CD4-positive, alpha-beta T cell (primary cell): ENCODE data around the gene GNA15. TPM values are rescaled to one million over a fixed set of nuclear protein-coding genes. Genes with fewer than 3 reads are reported as not detected.
A peak's percentile ranks its signal among the peaks of the same experiment; 100 is the strongest.
"Not testable (repeated sequence)": the region's sequence is repeated elsewhere in the genome, so short reads cannot be mapped to it uniquely, and the experiment has no call there.

ENCODE experiments used
- ATAC-seq: fragments of 200-7000 bp; cut with Tn5 transposase; one replicate; pipeline ENCODE4 v1.10.0; 2022; ENCODE audit warnings: mild to moderate bottlenecking; ENCODE audit not compliant: poor library complexity
- CTCF ChIA-PET: fragments of 350-600 bp; sonication (Branson Sonifier 250); formaldehyde crosslinking; loops from one replicate; lab custom pipeline; 2021; ENCODE audit warnings: antibody characterized with exemption, inconsistent platforms; lab: Charles Lee
- POLR2A ChIA-PET: fragments of 350-600 bp; sonication (Branson Sonifier 250); formaldehyde crosslinking; loops from one replicate; lab custom pipeline; 2021; ENCODE audit warnings: antibody characterized with exemption, inconsistent platforms; lab: Charles Lee
- DNase-seq, 14 experiments: peaks; one replicate each; pipeline ENCODE4 v3.0.0-alpha.2; 2013 to 2020; ENCODE audit warnings: mixed read lengths in 2 of 14
- H3K27ac ChIP-seq, 2 donors: one replicate each; pipeline versions ENCODE4 v1.5.1 to v1.7.0; 2013; ENCODE audit warnings: low read length in 2 of 2, low read depth in 1 of 2, mild to moderate bottlenecking in 1 of 2
- H3K27me3 ChIP-seq, 2 experiments: 1 replicate in 1 of 2; 2 replicates in 1 of 2; pipeline versions ENCODE4 v1.6.1 to v1.7.0; 2013; ENCODE audit warnings: low read length in 2 of 2, control low read depth in 1 of 2, mild to moderate bottlenecking in 1 of 2, moderate library complexity in 1 of 2; ENCODE audit not compliant: insufficient read depth in 2 of 2, control insufficient read depth in 1 of 2
- H3K36me3 ChIP-seq: one replicate; pipeline ENCODE4 v1.6.1; 2013; ENCODE audit warnings: low read length, control low read depth; ENCODE audit not compliant: insufficient read depth
- H3K4me1 ChIP-seq: one replicate; pipeline ENCODE4 v1.6.1; 2013; ENCODE audit warnings: low read length, control low read depth; ENCODE audit not compliant: insufficient read depth
- H3K4me3 ChIP-seq: one replicate; pipeline ENCODE4 v1.5.1; 2013; ENCODE audit warnings: mild to moderate bottlenecking, low read length, moderate library complexity
- H3K9me3 ChIP-seq, 2 experiments: 1 replicate in 1 of 2; 2 replicates in 1 of 2; pipeline versions ENCODE4 v1.6.1 to v1.7.0; 2013; ENCODE audit warnings: low read length in 2 of 2, mild to moderate bottlenecking in 2 of 2, control low read depth in 1 of 2, moderate library complexity in 1 of 2; ENCODE audit not compliant: control insufficient read depth in 1 of 2, insufficient read depth in 1 of 2
- H3K27ac Mint-ChIP-seq: one replicate; pipeline ENCODE4 v1.8.0; 2020; ENCODE audit warnings: mixed read lengths
- H3K27me3 Mint-ChIP-seq: one replicate; pipeline ENCODE4 v1.8.0; 2021; ENCODE audit warnings: mixed read lengths
- H3K36me3 Mint-ChIP-seq: one replicate; pipeline ENCODE4 v1.8.0; 2021; ENCODE audit warnings: low read depth, mixed read lengths
- H3K4me1 Mint-ChIP-seq: one replicate; pipeline ENCODE4 v1.8.0; 2021; ENCODE audit warnings: low read depth, mixed read lengths
- H3K4me3 Mint-ChIP-seq: one replicate; pipeline ENCODE4 v1.8.0; 2020; ENCODE audit warnings: mild to moderate bottlenecking, mixed read lengths
- H3K9me3 Mint-ChIP-seq: one replicate; pipeline ENCODE4 v1.8.0; 2020; ENCODE audit warnings: mixed read lengths
- CTCF ChIP-seq: fragments of 200-600 bp; IDR thresholded peaks from one replicate; pipeline ENCODE4 v1.8.0; 2022; ENCODE audit warnings: antibody characterized with exemption, mild to moderate bottlenecking
- intact Hi-C, 2 experiments: fragments of 100-400 bp; cut with DNase I in 1 of 2; cut with micrococcal nuclease in 1 of 2; formaldehyde crosslinking; loops; one replicate each; pipeline versions ENCODE4 v1.15.1 to v1.9.0; 2023 to 2025; cut with DNase I, micrococcal nuclease
- total RNA-seq, 174 experiments: library from RNA in 2 of 174; stranded (reverse) in 2 of 174; gene quantifications; one replicate each; pipeline ENCODE4 v1.2.3 and lab custom pipeline; 2021 to 2026

The GNA15 gene
- total RNA-seq, 2 experiments from 2014 or later, result 12.1 to 14.9 TPM

DNA sequence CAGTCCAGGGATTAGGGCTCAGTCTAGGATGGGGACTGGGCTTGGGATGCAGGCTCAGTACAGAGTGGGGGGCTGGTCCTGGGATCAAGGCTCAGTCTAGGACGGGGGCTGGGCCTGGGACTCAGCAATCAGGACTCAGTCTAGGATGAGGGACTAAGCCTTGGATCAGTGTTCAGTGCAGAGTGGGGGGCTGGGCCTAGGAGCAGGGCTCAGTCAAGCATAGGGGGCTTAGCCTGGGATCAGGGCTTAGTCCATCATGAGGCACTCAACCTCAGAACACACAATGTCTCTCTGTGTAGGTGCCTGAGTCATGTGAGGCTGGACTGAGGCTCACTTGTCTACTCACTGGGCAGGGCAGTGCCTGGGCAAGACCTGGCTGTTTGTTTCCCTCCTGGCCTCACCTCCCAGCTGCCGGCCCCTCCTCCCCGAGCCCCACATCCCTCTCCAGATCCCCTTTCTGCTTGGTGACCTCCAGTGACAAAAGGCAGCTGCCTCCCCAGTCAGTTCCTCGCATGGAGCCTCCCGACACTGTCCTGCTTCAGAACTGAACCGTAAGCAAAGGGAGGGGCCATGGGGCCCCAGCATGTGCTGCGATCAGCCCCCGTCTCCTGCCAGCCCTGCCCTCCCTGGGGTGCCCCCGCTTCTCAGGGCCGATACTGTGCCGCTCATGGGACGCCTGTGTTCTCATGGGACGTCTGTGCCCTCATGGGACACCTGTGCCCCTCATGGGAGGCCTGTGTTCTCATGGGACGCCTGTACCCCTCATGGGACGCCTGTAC is 36.2 kb downstream of the GNA15 start:
- ChIA-PET POLR2A (interaction anchor here (0.7 kb wide), 1 partner anchor 584 kb away, joined by 3 read pairs; no protein-coding TSS in a partner anchor), CTCF (interaction anchor here (1.1 kb wide), 1 partner anchor 221 kb away, joined by 3 read pairs; no protein-coding TSS in a partner anchor)
- Mint-ChIP-seq H3K9me3 (no peaks in the 10 kb centered on the region), H3K27me3 (no peaks in the 10 kb centered on the region), H3K4me3 (no peak overlapping the region), H3K4me1 (peaks cover 23% of the 10 kb centered on the region), H3K36me3 (peaks cover 7% of the 10 kb centered on the region), H3K27ac (peak overlapping the region; percentile 56)
- Histone ChIP-seq H3K27me3 (no peaks in the 10 kb centered on the region), H3K9me3 (no peaks in the 10 kb centered on the region), H3K4me1 (peaks cover 24% of the 10 kb centered on the region), H3K27ac (peak overlapping the region in 1 of 2 donors; percentile 10), H3K4me3 (no peak overlapping the region), H3K36me3 (no peaks in the 10 kb centered on the region)
- no peak for TF ChIP-seq CTCF
- no peak for ATAC-seq
- intact Hi-C loops, result no loop called here
- peak in 1 of 14 experiments; percentile 32 for DNase-seq

DNA sequence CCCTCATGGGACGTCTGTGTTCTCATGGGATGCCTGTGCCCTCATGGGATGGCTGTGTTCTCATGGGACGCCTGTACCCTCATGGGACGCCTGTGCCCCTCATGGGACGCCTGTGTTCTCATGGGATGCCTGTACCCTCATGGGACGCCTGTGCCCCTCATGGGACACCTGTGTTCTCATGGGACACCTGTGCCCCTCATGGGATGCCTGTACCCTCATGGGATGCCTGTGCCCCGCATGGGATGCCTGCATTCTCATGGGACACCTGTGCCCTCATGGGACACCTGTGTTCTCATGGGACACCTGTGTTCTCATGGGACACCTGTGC is 36.8 kb downstream of the GNA15 start:
- H3K27me3 Mint-ChIP-seq, H3K36me3 ChIP-seq, H3K27ac ChIP-seq, H3K4me3 Mint-ChIP-seq, intact Hi-C loops, H3K36me3 Mint-ChIP-seq, H3K4me3 ChIP-seq, POLR2A ChIA-PET, ATAC-seq, CTCF ChIA-PET, H3K9me3 Mint-ChIP-seq, H3K27ac Mint-ChIP-seq, H3K9me3 ChIP-seq, H3K27me3 ChIP-seq: not testable (repeated sequence)
- peaks cover 25% of the 10 kb centered on the region for H3K4me1 Mint-ChIP-seq
- peak in 1 of 14 experiments; percentile 19 for DNase-seq
- peaks cover 29% of the 10 kb centered on the region for H3K4me1 ChIP-seq

DNA sequence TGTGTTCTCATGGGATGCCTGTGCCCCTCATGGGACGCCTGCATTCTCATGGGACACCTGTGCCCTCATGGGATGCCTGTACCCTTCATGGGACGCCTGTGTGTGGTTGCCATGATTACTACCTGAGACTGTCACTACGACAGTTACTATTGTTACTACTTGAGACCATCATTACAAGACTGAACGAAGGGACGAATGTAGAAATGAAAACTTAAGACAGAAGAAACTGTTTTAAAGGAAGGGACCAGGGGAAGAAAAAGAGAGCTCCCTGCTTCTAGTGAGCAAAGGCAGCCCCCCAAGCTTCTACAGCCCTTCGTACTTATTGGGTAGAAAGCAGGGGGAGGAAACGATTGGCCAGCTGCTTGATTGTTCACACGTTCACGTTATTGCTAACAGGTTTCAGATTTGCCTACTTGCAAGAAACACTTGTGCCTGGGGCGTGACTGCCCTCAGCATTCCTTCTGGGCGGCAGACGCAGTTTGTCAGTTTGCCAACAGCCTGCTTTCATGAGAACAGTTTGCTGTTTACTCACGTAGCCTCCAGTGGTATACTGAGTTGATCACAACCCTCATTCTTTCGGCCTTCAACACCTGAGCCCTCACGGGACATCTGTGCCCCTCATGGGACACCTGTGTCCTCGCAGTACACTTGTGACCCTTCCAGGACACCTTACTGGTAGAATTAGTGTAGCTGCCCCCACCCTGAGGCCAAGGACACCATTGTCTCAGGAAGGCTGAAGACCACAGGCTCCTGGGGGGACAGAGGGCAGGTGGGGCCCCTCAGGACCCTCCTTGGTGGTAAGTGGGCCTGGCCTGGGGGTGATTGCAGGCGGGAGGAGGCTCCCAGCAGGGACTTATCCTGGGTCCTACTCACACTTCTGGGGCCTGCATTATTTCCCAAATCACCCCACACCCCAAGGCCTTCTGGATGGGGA is 40.2 kb downstream of the GNA15 start:
- H3K4me3 ChIP-seq, result peak overlapping the region; percentile 52
- CTCF ChIA-PET, result interaction anchor here (1.1 kb wide), 1 partner anchor 12 kb away, joined by 3 read pairs; no protein-coding TSS in a partner anchor
- H3K9me3 ChIP-seq, result no peaks in the 10 kb centered on the region
- Mint-ChIP-seq H3K4me1 (peaks cover 37% of the 10 kb centered on the region), H3K9me3 (no peaks in the 10 kb centered on the region), H3K27me3 (no peaks in the 10 kb centered on the region), H3K36me3 (peaks cover 28% of the 10 kb centered on the region), H3K4me3 (peak overlapping the region; percentile 88), H3K27ac (peak overlapping the region; percentile 100)
- no peak for TF ChIP-seq CTCF
- H3K4me1 ChIP-seq, result peaks cover 32% of the 10 kb centered on the region
- H3K27ac ChIP-seq, result peak overlapping the region; percentile 71 to 81
- no peaks in the 10 kb centered on the region for H3K27me3 ChIP-seq
- ATAC-seq (no peak), DNase-seq (peak in 9 of 14 experiments; percentile 34 to 64 (median 54))
- POLR2A ChIA-PET, result interaction anchor here (0.9 to 2.0 kb wide), 3 partner anchors 10 to 225 kb away, joined by 3 to 17 read pairs (median 3); partner anchors contain the start of gene NCLN
- intact Hi-C loops, result loop anchor here in 1 of 2 experiments (5.0 kb wide), 1 partner anchor 129 kb away; no protein-coding TSS in a partner anchor
- peaks cover 6% of the 10 kb centered on the region for H3K36me3 ChIP-seq
